HG03095 (cell line): Measurements from ENCODE around the gene IL18BP.
A peak's percentile ranks its signal among the peaks of the same experiment; 100 is the strongest.

ENCODE experiments used
- ATAC-seq: cut with Tn5 transposase; IDR thresholded peaks from one replicate; pipeline ENCODE4 v1.9.1; 2021; ENCODE audit warnings: moderate library complexity; ENCODE audit not compliant: unreplicated experiment

Gene IL18BP

DNA sequence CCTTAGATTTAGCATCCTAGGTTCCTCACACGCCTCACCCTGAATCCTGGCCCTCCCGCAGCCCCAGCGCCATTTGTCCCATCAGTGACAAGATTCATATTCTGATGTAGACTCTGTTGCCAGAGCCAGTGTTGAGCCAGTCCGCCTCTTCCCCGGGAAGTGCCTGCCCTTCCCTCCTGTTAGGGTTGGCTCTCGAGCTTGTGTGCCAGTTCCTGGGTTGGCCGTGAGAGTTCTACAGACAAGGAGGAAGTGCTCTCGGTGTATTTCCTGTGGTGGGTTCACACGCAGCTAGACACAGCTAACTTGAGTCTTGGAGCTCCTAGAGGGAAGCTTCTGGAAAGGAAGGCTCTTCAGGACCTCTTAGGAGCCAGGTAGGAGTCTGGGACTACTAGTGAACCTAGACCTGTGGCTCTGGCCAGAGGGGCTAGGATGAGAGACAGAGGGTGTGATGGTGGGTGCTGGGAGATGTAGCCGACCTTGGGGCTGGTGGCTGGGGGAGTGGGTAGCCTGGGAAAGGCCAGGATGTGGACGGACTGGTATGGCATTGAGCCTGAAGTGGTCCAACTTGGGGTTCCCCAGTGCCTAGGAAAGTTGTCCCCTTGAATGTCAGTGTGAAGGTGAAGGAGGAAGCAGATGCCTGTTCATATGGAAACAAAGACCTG, at the start of gene IL18BP:
IL18BP (plus strand) TSS at position 261 of the 662 bp plus-strand sequence. CDS start 1,076 bp downstream, outside the sequence.
- no peak for ATAC-seq

DNA sequence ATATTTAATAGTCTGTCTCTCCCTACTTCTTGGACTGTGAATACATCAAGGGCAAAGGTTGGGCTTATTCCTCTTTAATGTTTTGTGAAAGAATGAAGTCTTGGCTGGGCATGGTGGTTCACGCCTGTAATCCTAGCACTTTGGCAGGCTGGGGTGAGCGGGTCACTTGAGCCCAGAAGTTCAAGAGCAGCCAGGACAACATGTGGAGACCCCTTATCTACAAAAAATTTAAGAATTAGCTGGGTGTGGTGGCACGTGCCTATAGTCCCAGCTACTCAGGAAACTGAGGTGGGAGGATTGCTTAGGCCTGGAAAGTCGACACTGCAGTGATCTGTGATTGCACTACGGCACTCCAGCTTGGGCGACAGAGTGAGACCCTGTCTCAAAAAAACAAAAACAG, 49.7 kb upstream of the IL18BP start:
- no peak for ATAC-seq

DNA sequence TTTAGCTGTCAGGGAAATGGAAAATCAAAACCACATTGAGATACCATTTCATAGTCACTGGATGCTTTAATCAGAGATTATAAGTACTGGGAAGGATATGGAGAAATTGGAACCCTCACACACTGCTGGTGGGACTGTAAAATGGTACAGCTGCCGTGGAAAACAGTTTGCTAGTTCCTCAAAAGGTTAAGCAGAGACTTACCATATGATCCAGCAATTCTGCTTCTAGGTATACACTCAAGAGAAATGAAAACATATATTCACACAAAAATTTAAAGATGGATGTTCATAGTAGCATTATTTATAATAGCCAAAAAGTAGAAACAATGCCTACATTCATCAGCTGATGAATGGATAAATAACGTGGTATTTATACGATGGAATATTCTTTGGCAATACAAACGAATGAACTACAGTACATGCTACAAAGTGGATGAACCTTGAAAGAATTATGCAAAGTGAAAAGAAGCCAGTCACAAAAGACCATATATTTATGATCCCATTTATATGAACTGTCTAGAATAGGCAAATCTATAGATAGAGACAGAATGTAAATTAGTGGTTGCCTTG, 46.9 kb upstream of the IL18BP start:
- no peak for ATAC-seq

DNA sequence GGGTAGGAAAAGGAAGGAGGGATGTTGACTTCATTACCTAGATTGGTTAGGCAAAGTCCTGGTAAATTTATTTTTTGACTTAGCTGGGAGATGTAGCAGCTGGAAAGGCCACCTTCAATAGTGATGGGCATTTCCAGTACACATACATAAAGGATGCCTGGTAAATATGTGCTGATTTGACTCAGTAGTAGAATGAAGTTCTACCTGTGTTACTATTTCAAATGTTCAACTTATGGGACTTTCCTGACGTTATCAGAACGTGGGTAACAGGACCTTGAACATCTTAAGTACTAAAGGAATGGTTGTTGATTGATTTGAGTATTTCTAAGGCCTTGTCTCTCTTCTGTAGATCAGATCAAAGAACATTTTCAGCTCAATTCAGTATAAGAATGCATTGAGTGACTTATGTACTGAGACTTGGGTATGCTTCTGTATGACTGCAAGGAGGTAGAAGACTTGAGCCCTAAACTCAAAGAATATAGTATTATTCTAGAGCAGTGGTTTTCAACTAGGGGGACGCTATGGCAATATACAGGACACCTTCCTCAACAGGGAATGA, 42.7 kb upstream of the IL18BP start:
- no peak for ATAC-seq

DNA sequence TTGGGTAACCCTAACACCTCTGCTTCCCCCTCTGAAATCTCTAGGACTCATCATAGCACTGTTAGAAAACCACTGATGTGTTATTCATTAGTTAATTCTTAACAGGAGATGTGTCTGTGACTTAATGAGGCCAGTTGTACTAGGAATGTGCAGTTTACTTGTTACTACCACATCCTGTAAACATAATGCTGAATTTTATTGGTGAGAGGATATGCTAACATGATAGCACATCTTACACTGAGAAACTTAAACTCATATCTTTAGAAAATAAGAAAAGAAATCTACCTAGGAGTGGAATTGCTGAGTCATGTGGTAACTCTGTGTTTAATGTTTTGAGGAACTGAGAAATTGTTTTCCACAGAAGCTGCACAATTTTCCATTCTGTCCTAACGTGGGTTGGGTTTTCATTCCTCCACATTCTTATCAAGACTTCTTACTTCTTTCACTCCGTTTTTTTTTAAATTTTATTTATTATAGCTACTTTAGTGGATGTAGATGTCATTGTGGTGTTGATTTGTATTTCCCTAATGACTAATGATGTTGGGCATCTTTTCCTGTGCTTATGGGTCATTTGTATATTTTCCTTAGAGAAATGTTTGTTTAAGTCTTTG, 36.2 kb upstream of the IL18BP start:
- no peak for ATAC-seq

DNA sequence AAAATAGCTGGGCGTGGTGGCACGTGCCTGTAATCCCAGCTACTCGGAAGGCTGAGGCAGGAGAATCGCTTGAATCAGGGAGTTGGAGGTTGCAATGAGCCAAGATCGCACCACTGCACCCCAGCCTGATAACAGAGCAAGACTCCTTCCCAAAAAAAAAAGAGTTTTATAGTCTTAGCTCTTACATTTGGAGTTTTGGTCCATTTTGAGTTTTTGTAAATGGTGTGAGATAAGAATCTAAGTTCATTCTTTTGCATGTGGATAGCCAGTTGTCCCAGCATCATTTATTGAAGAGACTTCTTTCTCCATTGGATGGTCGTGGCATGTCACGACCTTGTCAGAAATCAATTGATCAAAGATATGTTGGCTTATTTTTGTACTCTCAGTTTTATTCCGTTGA, 35.2 kb upstream of the IL18BP start:
- no peak for ATAC-seq

DNA sequence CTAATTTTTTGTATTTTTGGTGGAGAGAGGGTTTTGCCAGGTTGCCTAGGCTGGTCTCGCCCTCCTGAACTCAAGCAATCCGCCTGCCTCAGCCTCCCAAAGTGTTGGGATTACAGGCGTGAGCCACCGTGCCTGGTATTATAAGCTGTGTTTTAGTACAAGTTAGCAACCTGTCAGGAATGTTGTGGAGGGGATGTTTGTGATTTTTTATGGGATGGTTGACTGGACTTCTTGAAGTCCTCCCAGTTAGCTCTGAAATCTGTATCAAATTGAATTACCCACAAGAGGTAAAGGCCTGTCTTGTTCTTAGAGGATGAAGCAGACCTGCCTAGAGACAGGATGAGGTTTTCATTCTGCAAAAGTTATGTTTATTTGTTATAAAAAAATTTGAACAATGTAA, 34.1 kb upstream of the IL18BP start:
- ATAC-seq, result no peak

DNA sequence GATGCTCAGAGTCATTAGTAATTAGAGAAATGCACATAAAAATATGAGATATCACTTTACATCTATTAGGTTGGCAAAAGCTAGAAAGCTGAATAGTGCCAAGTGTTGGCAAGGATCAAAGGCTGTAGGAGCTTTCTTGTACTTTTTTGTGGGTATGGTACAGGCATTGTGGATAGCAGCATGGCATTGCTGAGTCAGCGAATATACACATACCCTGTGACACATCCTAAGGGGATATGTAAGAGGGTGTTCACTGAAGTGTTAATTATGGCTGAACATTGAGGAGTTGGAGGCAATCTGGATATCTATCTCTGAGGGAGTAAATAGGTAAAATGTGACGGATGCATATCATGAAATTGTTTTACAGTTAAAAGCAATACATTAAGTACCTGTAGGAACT, 27.0 kb upstream of the IL18BP start:
- no peak for ATAC-seq

DNA sequence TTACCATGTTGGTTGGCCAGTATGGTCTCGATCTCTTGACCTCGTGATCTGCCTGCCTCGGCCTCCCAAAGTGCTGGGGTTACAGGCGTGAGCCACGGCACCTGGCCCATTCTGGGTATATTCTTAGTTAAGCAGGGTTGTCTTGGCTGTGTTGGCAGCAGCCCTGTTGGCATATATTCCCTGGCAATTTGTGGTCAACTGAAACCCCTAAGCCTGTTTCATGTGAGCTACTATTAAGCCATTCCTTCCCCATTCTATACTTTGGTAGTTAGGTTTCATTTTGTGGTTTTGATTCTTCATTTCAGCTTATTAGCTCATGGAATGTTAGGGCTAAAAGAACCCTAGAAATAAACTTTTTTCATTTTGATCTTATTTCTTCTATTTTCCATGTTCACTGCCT, 22.2 kb upstream of the IL18BP start:
- no peak for ATAC-seq

DNA sequence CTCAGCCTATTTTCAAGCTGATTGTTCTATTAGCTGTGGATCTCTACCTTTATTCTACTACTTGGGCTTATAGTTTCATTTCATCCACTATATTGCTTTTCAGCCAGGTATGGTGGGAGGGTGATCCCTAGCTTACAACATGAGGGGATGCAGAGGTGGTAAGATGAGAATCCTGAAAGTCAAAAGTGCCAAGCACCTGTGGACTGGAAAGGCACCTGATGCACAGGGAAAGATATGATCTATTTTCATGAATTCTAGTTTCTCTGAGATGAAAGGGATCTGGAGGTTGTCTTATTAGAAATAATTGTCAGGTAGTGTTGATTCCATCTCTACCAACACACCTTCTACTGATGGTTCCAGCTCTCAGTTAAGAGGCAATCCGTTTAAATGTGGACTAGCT, 21.6 kb upstream of the IL18BP start:
- ATAC-seq, result no peak

DNA sequence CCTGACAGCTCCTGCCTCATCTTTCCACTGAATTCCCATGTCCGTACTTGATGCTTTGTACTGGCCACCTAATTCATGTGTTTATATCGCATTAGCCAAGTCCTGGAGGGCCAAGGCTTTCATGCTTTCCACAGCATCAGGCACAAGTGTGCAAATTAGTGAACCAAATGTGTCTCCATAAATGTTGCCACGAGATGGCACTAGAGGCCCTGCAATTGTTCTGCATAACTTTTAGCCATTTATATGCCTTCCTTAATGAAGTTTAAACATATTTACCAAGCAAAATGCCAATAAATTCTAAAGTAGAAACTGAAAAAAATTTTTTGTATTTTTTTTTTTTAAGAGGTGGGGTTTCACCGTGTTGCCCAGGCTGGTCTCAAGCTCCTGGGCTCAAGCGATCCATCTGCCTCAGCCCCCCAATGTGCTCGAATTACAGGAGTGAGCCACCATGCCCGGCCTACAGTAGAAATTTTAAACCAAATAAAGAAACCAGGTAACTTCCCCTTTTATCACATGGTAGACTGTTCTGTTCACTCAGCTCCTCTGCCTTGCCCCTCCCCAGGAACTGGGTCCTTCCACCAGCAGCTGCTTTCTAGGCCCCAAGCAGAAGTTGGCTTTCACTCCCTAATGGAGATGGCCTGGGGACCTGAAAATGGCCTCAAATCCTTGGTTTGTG, 20.8 kb upstream of the IL18BP start:
- no peak for ATAC-seq

DNA sequence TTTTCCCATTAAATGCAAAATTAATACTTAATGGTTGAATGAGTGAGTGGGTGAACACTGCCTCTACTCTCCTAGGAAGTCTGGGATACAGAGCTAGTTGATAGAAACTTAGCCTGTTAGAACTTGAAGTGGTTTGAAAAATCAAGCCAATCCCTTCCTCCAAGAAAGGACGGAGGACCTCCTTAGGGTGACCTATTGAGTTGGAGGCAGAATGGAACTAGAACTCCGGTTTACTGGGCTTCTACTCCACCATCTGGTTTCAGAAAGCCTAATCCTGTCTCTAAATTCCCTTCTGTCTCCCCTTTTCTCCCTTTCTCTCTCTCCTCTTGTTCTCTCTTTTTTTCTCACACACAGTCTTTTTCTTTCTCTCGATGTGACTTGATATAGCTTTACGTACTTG, 19.6 kb upstream of the IL18BP start:
- ATAC-seq, result no peak

DNA sequence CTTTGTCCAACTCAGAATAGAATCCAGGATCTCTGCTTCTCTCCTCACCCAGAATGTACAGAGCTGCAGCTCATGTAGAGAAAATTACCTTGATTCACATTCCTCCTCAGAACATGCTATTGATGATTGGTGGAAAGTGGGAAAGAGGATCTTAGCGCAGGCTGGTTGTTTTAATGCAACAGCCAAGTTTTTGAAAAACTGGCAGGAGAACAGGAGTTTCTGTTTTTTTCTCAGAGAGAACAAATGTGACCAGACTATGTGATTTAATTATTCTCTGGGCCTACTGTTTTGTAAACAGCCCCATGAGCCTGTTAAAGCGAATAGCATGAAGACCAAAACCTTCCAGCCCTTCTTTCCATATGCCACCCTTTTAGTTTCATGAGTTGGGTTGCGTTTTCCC, 19.1 kb upstream of the IL18BP start:
- no peak for ATAC-seq

DNA sequence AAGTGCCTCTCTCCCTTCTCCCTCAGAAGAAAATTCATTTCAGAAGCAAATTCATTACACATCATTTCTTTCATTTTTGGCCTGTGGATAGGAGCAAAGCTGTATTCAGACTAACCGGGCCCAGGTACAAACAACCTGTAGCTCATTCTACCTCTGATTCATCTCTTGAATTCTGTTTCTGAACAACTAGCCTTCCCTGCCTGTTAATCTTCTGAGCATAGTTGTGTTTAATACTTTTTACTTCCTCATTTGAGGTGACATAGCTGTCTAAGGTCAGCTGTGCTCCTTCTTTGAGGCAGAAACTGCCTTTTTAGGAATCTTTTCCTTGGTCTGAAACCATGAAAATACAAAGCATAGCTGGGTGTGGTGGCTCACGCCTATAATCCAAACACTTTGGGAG, 12.6 kb upstream of the IL18BP start:
- ATAC-seq, result no peak

DNA sequence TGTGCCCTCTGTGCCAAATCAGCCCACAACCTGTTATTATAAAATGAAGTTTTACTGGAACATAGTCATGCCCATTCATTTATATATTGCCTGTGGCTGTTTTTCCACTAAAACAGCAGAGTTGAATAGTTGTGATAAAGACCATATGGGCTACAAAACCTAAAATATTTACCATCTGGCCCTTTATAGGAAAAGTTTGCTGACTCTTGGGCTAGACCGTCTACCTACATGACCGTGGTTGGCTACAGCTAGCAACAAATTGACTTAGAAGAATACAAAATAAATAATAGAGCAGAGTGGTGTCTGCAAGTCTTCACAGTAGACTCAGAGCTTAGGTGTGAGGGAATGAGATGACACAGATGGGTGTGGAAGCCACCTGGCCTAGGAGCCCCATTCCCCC, 11.2 kb upstream of the IL18BP start:
- ATAC-seq, result no peak

DNA sequence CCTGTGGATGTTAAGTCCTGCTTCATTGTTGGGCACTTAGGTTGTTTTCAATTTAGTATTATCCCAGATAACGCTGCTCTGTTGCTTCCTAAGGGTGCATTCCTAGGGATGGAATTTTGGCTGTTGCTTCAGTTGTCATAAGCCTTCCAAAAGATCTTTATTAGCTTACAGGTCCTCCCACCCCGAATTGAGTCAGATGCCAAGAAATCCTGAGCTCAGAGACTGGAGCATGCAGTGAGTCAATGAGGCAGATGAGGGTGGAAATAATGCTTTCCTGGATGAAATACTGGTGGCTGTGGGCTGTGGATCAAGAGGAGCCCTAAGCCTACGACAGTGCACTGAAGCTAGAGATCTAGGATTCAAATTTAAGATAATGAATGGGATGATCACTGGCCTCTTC, 10.7 kb upstream of the IL18BP start:
- no peak for ATAC-seq

DNA sequence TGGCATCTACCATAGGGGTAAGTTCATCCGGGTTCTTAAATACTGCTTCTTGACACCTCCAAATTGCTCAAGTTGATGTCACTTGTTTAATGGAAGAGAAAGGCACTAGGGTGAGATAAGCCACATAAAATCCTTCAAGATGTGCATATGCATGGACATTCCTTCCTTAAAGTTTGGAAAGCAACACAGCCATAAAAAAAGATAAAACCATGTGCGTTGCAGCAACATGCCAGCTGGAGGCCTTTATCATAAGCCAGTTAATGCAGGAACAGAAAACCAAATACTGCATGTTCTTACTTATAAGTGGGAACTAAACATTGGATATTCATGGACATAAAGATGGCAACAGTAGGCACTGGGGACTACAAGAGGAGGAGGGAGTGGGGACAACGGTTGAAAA, 8.0 kb upstream of the IL18BP start:
- ATAC-seq, result no peak

DNA sequence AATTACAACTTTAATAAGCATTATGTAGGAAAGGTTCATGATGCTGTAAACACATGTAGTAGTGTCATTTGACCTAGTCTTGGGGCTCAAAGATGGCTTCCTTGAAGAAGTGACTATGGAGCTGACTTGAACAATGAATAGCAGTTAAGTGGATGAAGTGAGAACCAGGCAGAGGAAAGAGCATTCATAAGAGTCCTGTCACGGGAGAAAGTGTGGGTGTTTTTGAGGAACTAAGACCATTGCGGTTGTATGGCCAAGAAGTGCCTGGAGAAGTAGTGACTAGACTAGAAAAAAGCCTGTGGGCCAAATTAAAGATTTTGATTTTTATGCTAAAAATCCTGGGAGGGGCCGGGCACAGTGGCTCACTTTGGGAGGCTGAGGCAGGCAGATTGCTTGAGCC, 7.2 kb upstream of the IL18BP start:
- peak; percentile 51 for ATAC-seq

DNA sequence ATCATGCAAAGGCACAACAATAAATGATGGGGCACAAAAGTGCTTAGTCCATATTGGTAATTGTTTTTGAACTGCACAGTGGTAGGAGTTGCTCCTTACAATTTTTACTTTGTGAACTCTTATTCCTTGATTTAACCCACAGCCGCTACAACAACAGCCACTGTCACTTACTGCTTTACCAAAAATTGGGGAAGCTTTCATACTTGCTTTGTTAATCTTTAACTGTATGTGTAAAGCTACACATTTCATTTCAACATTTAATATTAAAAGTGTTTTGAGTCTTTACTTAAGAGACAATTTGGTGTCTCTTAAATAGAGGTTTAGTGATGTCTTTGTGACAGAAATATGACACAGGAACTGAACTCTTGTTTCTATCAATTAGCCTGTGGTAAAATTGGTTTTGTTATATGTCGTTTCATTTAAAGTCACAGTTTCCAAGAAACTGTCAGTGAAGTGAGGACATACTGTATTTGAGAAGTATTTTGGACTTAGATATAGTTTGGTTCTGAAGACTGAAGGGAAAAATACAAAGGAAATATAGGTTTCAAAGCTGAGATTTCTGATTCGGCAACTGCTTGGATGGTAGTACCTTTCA, 6.5 kb upstream of the IL18BP start:
- no peak for ATAC-seq

DNA sequence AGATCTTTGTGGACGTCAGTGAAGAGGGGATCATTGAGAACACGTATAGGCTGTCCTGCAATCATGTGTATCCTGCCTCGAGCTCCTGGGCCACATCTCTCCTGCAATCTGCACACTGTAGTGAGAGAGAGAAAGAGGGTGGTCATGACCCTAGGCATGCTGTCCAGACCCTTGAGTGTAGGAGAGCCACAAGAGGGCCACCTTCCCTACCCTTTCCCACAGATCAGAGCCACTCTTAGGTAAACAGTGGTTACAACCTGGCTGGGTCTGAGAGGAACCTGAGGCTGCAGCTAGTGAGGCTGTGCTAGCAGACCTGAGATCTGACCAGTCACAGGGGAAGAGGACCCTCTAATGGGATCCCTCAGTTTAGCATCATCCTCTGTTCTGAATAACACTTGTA, 3.9 kb upstream of the IL18BP start:
- ATAC-seq, result no peak

DNA sequence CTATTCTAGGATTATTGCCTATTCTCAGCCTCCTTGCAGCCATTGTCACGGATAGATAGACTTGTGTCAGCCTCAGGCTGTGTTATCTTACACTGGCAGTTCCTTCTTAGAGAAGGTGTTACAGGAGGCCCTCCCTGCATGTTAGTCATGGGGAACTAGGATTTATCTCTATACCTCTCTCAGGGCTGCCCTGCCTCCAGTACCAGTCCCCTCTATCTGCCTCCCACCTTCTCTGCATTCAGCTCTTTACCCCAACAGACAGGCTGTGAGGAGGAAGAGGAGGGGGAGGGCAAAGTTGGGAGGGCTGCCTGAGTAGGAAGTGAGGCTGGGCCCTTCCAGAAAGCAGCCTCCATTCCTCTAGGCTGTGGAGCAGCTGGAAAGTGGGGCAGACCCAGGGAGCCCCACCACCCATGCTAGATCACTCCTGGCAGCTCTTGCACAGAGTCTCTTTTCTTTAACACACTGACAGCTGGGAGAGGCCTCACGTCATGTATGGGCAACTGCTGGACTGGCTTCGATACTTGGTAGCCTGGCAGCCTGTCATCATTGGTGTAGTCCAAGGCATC, 2.9 kb upstream of the IL18BP start:
- no peak for ATAC-seq
